GM23338 (cell line): Measurements from ENCODE around the gene FOCAD.

Experiments used
- CTCF ChIP-seq, 2 experiments: fragments of 200-600 bp in 1 of 2; sonication (generic) in 1 of 2; conservative IDR thresholded peaks; 2 replicates each; pipeline versions ENCODE4 v1.5.1 to v1.6.1; 2016 to 2017; ENCODE audit warnings: antibody characterized with exemption in 2 of 2, low read depth in 2 of 2, mild to moderate bottlenecking in 2 of 2, moderate library complexity in 1 of 2
- EZH2 ChIP-seq: fragments of 200-600 bp; sonication (generic); IDR thresholded peaks from one replicate; pipeline ENCODE4 v1.8.0; 2017; ENCODE audit warnings: antibody characterized with exemption, mild to moderate bottlenecking, low read depth; ENCODE audit not compliant: unreplicated experiment
- JUNB ChIP-seq: IDR thresholded peaks from one replicate; pipeline ENCODE4 v1.6.1; 2016; ENCODE audit warnings: antibody characterized with exemption; ENCODE audit not compliant: unreplicated experiment
- POLR2AphosphoS5 ChIP-seq: IDR thresholded peaks from 2 replicates; pipeline ENCODE4 v1.6.1; 2016; ENCODE audit warnings: antibody characterized with exemption, low read depth

DNA sequence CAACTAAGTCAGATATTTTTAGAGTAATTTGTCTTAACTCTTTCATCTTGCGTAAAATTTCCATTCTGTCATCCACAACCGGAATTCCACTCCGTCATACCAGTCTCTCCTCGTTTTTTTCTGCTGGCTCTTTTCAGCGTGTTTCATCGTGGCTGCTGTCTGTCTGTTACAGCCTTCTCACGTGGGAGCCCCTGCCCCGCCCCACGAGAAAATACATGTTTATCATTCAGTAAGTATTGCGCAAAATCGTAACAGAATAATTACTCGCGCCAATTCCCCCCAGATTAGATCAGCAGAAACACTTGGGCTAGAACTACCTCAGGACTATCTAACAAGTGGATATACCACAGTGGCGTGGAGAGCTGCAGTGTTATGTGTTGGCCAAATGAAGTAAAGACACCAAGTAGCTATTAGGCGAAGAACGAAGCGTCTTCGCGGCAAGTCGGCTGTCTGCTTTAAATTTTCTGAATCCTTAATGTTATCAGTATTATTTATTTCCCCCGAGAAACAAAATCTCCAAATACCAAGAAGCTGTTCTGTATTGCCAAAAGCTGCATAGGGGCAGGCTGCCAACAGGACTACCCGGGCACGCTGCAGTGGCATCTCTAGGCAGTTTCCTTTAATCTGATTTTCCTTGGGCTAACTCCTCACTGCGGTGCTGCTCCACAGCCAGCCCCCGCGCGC, 566 bp upstream of the FOCAD start:
- no peak for TF ChIP-seq CTCF (conservative IDR thresholded peaks at IDR 0.05; ENCODE audit: low read depth in 2 of 2)
- no peak for TF ChIP-seq JUNB
- no peak for TF ChIP-seq POLR2AphosphoS5
- no peak for TF ChIP-seq EZH2
